Measurements from ENCODE around the gene BRINP3.

- TF ChIP-seq CTCF (conservative IDR thresholded peaks at IDR 0.05; ENCODE audit: low read depth, low read length), result no peak
- no peak for TF ChIP-seq EZH2 (IDR thresholded peaks at IDR 0.05; ENCODE audit: borderline replicate concordance, low read depth, low read length, poor library complexity, severe bottlenecking)
These were observed 74.3 kb downstream of the BRINP3 start for GRCh38 chr1:190403402-190403801.
